HEK293 (cell line): ENCODE measurements around the gene LCE1D.

Experiments used
- CTCF ChIA-PET: fragments of 350-600 bp; formaldehyde crosslinking; extraction: SDS; loops from one replicate; lab custom pipeline; 2021; ENCODE audit warnings: antibody characterized with exemption; lab: Yijun Ruan, JAX
- POLR2A ChIA-PET: fragments of 300-600 bp; formaldehyde crosslinking; extraction: SDS; loops from one replicate; lab custom pipeline; 2020; ENCODE audit warnings: antibody characterized with exemption, inconsistent platforms; lab: Yijun Ruan, JAX
- H3K27ac ChIP-seq: fragments of 200-500 bp; sonication (Bioruptor generic); 2 replicates; pipeline ENCODE4 v1.5.1; 2014; ENCODE audit warnings: low read depth, low read length, control low read depth, inconsistent platforms; ENCODE audit errors: extremely low read depth
- H3K36me3 ChIP-seq, 2 experiments: fragments of 200-500 bp in 1 of 2; sonication (Bioruptor generic) in 1 of 2; 1 replicate in 1 of 2; 2 replicates in 1 of 2; pipeline ENCODE4 v1.5.1; 2014 to 2017; ENCODE audit warnings: inconsistent platforms in 2 of 2, low read length in 2 of 2; ENCODE audit not compliant: control insufficient read depth in 2 of 2, insufficient read depth in 1 of 2
- H3K4me1 ChIP-seq: fragments of 200-500 bp; sonication (Bioruptor generic); 2 replicates; pipeline ENCODE4 v1.5.1; 2014; ENCODE audit warnings: mild to moderate bottlenecking, low read length, inconsistent platforms; ENCODE audit not compliant: control insufficient read depth, insufficient read depth
- H3K4me3 ChIP-seq: 2 replicates; pipeline ENCODE4 v1.5.1; 2011; ENCODE audit warnings: low read depth, mild to moderate bottlenecking, control low read depth, low read length, moderate library complexity
- H3K9me3 ChIP-seq: fragments of 200-500 bp; sonication (Bioruptor generic); 2 replicates; pipeline ENCODE4 v1.5.1; 2014; ENCODE audit warnings: low read depth, low read length, inconsistent platforms; ENCODE audit not compliant: control insufficient read depth, insufficient read depth
- FEZF1 ChIP-seq: fragments of 450-650 bp; formaldehyde crosslinking; IDR thresholded peaks from 2 replicates; pipeline ENCODE4 v1.5.1; 2016; ENCODE audit warnings: missing biosample characterization, missing genetic modification characterization
- HOXA7 ChIP-seq: sonication (generic); formaldehyde crosslinking; IDR thresholded peaks from 2 replicates; pipeline ENCODE4 v1.8.1; 2022; ENCODE audit warnings: missing genetic modification reagents, borderline replicate concordance
- HOXD13 ChIP-seq: sonication (generic); formaldehyde crosslinking; IDR thresholded peaks from 2 replicates; pipeline ENCODE4 v1.8.0; 2022; ENCODE audit warnings: missing genetic modification reagents, borderline replicate concordance
- MYNN ChIP-seq: fragments of 450-650 bp; formaldehyde crosslinking; IDR thresholded peaks from 2 replicates; pipeline ENCODE4 v1.5.1; 2016; ENCODE audit warnings: missing biosample characterization, missing genetic modification characterization, borderline replicate concordance
- SCRT2 ChIP-seq: fragments of 450-650 bp; formaldehyde crosslinking; IDR thresholded peaks from 2 replicates; pipeline ENCODE4 v1.5.1; 2016; ENCODE audit warnings: missing biosample characterization, missing genetic modification characterization
- SETDB1 ChIP-seq: IDR thresholded peaks from one replicate; pipeline ENCODE4 v1.6.1; 2017; ENCODE audit warnings: mild to moderate bottlenecking, low read length, moderate library complexity, mixed read lengths; ENCODE audit not compliant: insufficient read length
- ZNF132 ChIP-seq: fragments of 450-650 bp; formaldehyde crosslinking; IDR thresholded peaks from 2 replicates; pipeline ENCODE4 v1.5.1; 2017; ENCODE audit warnings: missing biosample characterization, missing genetic modification characterization, borderline replicate concordance
- ZNF211 ChIP-seq: fragments of 450-650 bp; formaldehyde crosslinking; IDR thresholded peaks from 2 replicates; pipeline ENCODE4 v1.5.1; 2016; ENCODE audit warnings: low read depth, missing biosample characterization, missing genetic modification characterization
- ZNF292 ChIP-seq: fragments of 450-650 bp; formaldehyde crosslinking; IDR thresholded peaks from 2 replicates; pipeline ENCODE4 v1.5.1; 2016; ENCODE audit warnings: low read depth, missing biosample characterization, missing genetic modification characterization, borderline replicate concordance
- ZNF37A ChIP-seq: fragments of 450-650 bp; IDR thresholded peaks from 2 replicates; pipeline ENCODE4 v1.5.1; 2018; ENCODE audit warnings: missing biosample characterization, missing genetic modification characterization
- ZNF416 ChIP-seq: fragments of 450-650 bp; formaldehyde crosslinking; IDR thresholded peaks from 2 replicates; pipeline ENCODE4 v1.5.1; 2016; ENCODE audit warnings: missing biosample characterization, missing genetic modification characterization
- ZNF433 ChIP-seq: fragments of 450-650 bp; formaldehyde crosslinking; IDR thresholded peaks from 2 replicates; pipeline ENCODE4 v1.5.1; 2016; ENCODE audit warnings: missing biosample characterization, missing genetic modification characterization, low read depth
- ZNF558 ChIP-seq: fragments of 450-650 bp; formaldehyde crosslinking; IDR thresholded peaks from 2 replicates; pipeline ENCODE4 v1.5.1; 2016; ENCODE audit warnings: missing biosample characterization, missing genetic modification characterization
- ZNF707 ChIP-seq: fragments of 450-650 bp; formaldehyde crosslinking; IDR thresholded peaks from 2 replicates; pipeline ENCODE4 v1.5.1; 2016; ENCODE audit warnings: missing biosample characterization, missing genetic modification characterization
- ZSCAN23 ChIP-seq: fragments of 450-650 bp; formaldehyde crosslinking; IDR thresholded peaks from 2 replicates; pipeline ENCODE4 v1.5.1; 2016; ENCODE audit warnings: missing biosample characterization, missing genetic modification characterization
- TF ChIP-seq, protein P1 (sequence below): fragments of 450-650 bp; formaldehyde crosslinking; IDR thresholded peaks from 2 replicates; pipeline ENCODE4 v1.5.1; 2016; ENCODE audit warnings: missing biosample characterization, missing genetic modification characterization
- TF ChIP-seq, protein P2 (sequence below): fragments of 450-650 bp; formaldehyde crosslinking; IDR thresholded peaks from 2 replicates; pipeline ENCODE4 v1.5.1; 2017; ENCODE audit warnings: missing biosample characterization, mild to moderate bottlenecking, missing genetic modification characterization, moderate library complexity

LCE1D gene

DNA sequence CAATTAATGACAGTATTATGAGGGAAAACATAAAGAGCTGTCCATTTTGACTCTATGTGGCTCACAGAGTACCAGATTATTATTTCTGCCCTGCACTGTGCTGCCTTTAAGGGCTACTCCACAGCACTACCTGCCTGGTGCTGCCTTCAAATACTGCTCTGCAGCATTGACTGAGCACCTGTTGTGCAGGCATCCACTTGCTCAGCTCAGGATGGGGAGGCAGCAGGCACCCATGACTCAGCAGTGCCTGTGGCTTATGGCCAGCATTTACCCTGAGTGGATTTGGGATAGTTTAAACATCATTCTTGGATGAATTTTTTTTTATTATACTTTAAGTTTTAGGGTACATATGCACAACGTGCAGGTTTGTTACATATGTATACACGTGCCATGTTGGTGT lies 39.6 kb upstream of the LCE1D start:
- no peaks in the 10 kb centered on the region for H3K36me3 ChIP-seq
- no peaks in the 10 kb centered on the region for H3K9me3 ChIP-seq
- ChIA-PET POLR2A (no interaction called here), CTCF (interaction anchor here (0.7 to 0.9 kb wide), 2 partner anchors 85 to 103 kb away, joined by 3 to 6 read pairs; no protein-coding TSS in a partner anchor)
- no peak overlapping the region for H3K27ac ChIP-seq
- no peaks in the 10 kb centered on the region for H3K4me1 ChIP-seq
- H3K4me3 ChIP-seq = no peak overlapping the region
- TF ChIP-seq SCRT2 (tag by site-specific recombination) (peak; percentile 87), ZSCAN23 (tag by site-specific recombination) (no peak)
- TF ChIP-seq, protein P1, sequence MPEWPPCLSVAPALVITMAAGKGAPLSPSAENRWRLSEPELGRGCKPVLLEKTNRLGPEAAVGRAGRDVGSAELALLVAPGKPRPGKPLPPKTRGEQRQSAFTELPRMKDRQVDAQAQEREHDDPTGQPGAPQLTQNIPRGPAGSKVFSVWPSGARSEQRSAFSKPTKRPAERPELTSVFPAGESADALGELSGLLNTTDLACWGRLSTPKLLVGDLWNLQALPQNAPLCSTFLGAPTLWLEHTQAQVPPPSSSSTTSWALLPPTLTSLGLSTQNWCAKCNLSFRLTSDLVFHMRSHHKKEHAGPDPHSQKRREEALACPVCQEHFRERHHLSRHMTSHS = no peak

DNA sequence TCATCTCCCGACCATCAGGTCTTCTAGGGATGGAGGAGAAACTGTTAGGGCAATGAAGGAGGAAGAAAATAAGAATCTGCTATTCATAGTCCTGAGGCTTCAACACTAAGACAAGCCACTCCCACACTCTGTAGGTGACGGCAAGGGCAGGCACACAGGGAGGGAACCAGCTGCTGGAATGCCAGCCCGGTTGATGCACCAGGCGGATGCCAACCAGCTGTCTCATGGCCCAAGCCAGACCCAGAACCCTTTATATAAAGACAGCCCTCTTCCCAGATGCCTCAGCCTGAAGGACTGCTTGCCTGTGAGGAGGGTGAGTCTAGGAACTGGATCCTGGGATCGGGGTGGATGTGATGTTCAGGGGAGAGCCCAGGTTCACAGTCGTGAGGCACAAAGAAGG lies 38.8 kb upstream of the LCE1D start, which contains the start of gene KPRP:
Gene KPRP, plus strand, starts transcription at position 279 of the 400 bp plus-strand sequence. CDS start 1,564 bp downstream, outside the sequence.
- H3K36me3 ChIP-seq = no peaks in the 10 kb centered on the region
- no peaks in the 10 kb centered on the region for H3K4me1 ChIP-seq
- no peak within 1 kb of the TSS for H3K4me3 ChIP-seq
- no peak within 1 kb of the TSS for H3K27ac ChIP-seq
- POLR2A ChIA-PET = no interaction called here
- no peaks in the 10 kb centered on the region for H3K9me3 ChIP-seq
- TF ChIP-seq, protein P2, sequence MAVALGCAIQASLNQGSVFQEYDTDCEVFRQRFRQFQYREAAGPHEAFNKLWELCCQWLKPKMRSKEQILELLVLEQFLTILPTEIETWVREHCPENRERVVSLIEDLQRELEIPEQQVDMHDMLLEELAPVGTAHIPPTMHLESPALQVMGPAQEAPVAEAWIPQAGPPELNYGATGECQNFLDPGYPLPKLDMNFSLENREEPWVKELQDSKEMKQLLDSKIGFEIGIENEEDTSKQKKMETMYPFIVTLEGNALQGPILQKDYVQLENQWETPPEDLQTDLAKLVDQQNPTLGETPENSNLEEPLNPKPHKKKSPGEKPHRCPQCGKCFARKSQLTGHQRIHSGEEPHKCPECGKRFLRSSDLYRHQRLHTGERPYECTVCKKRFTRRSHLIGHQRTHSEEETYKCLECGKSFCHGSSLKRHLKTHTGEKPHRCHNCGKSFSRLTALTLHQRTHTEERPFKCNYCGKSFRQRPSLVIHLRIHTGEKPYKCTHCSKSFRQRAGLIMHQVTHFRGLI (tag by site-specific recombination) = no peak
- TF ChIP-seq HOXD13 (CRISPR knock-in tag) (no peak), ZNF132 (tag by site-specific recombination) (no peak), ZNF707 (tag by site-specific recombination) (no peak), HOXA7 (CRISPR knock-in tag) (no peak), ZNF433 (tag by site-specific recombination) (no peak)
- CTCF ChIA-PET = interaction anchor here (0.7 kb wide), 2 partner anchors 17 to 299 kb away, joined by 3 read pairs; partner anchors contain the start of gene LCE1F

DNA sequence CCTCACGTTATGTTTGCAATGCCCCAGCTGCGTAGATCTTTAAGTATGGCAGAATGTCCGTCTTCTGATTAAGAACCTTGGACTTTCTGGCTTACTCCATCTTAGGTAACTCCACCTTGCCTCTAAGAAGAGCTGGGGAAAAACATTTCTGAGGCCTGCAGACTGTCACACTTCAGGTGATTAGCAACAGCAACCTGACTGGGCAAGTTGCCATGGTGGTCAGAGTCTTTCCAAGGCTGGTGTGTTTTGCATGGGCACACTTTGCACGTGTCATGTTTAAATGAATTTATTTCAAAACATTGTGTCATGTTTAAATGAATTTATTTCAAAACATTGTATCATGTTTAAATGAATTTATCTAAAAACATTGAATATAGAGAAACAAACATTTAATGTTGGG lies 37.9 kb upstream of the LCE1D start:
- POLR2A ChIA-PET = no interaction called here
- Histone ChIP-seq H3K27ac (no peak overlapping the region), H3K9me3 (no peaks in the 10 kb centered on the region), H3K4me1 (no peaks in the 10 kb centered on the region)
- TF ChIP-seq ZNF292 (tag by site-specific recombination) (no peak), ZNF211 (tag by site-specific recombination) (no peak), MYNN (tag by site-specific recombination) (no peak), FEZF1 (tag by site-specific recombination) (no peak), ZNF558 (no peak), SETDB1 (no peak), ZNF37A (tag by site-specific recombination) (no peak), ZNF416 (tag by site-specific recombination) (no peak), ZNF707 (tag by site-specific recombination) (no peak)
- TF ChIP-seq, all 188 proteins: peak for 0
- Histone ChIP-seq H3K4me3 (no peak overlapping the region), H3K36me3 (no peaks in the 10 kb centered on the region)
- CTCF ChIA-PET = interaction anchor here (0.5 to 0.7 kb wide), 3 partner anchors 16 to 300 kb away, joined by 3 to 4 read pairs (median 3); partner anchors contain the start of gene LCE1F
